Epithelial cell of proximal tubule (primary cell): ENCODE results near the gene USP35. TPM values are rescaled to one million over a fixed set of nuclear protein-coding genes. Genes with fewer than 3 reads are reported as not detected.
A peak's percentile ranks its signal among the peaks of the same experiment; 100 is the strongest.

ENCODE experiments used
- DNase-seq: peaks from one replicate; pipeline ENCODE4 v3.0.0-alpha.2; 2011; ENCODE audit warnings: low read depth
- H3K4me3 ChIP-seq: 2 replicates; pipeline ENCODE4 v1.5.1; 2011; ENCODE audit warnings: low read depth, mild to moderate bottlenecking, low read length
- total RNA-seq: library from RNA; depleted of rRNA; stranded (reverse); fragments of >200 nt; gene quantifications from 2 replicates; pipeline ENCODE4 v1.2.3, GENCODE V29; 2015
- TF ChIP-seq, protein P1 (sequence below): conservative IDR thresholded peaks from 2 replicates; pipeline ENCODE4 v1.5.1; 2012; ENCODE audit warnings: low read depth, mild to moderate bottlenecking, low read length

USP35 gene, protein sequence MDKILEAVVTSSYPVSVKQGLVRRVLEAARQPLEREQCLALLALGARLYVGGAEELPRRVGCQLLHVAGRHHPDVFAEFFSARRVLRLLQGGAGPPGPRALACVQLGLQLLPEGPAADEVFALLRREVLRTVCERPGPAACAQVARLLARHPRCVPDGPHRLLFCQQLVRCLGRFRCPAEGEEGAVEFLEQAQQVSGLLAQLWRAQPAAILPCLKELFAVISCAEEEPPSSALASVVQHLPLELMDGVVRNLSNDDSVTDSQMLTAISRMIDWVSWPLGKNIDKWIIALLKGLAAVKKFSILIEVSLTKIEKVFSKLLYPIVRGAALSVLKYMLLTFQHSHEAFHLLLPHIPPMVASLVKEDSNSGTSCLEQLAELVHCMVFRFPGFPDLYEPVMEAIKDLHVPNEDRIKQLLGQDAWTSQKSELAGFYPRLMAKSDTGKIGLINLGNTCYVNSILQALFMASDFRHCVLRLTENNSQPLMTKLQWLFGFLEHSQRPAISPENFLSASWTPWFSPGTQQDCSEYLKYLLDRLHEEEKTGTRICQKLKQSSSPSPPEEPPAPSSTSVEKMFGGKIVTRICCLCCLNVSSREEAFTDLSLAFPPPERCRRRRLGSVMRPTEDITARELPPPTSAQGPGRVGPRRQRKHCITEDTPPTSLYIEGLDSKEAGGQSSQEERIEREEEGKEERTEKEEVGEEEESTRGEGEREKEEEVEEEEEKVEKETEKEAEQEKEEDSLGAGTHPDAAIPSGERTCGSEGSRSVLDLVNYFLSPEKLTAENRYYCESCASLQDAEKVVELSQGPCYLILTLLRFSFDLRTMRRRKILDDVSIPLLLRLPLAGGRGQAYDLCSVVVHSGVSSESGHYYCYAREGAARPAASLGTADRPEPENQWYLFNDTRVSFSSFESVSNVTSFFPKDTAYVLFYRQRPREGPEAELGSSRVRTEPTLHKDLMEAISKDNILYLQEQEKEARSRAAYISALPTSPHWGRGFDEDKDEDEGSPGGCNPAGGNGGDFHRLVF
- total RNA-seq = 2.5 and 6.1 TPM in 2 replicates

DNA sequence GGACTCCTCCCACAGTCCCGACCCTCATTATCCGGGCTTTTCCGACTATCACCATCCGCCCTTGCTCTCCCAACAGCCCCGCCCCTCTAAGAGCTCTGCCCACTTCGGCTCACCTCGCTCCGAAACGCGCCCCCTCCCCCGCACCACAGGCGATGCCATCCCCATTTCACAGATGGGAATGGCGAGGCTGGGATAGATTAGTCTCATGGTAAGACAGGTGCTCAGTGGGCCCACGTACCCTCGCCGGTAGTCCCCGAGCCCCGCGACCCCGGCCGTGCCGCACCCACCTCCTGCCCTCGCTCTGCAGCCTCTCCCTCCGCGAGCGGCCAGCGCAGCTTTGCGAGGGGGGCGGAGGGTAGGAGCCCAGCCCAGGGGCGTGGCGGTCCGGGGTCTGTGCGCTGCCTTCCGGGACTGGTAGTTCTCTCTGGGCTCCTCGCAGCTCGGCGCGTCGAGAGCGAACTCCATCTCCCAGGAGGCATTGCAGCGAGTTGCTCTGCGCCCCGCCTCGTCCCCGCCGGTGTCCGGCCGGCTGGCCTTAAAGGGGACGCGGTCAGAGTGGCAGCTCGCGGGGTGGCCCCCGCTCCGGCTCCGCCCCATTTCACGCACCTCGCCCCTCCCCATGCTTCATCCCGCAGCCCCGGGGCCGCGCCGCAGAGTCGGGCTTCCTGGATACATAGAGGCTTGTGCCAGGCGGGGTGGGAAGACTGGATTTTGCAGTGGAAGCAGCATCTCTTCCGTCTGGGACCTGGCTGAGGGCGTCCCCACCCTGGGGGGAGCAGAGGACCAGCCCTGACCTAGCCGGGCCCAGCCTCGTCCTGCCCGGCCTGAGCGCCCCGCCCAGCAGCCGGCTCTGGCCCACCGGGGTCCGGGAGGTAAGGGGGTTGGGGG lies at the start of gene USP35, which contains the start of gene KCTD21:
USP35 (plus strand) TSS at position 634 of the 888 bp plus-strand sequence. CDS start 7,327 bp downstream, outside the sequence.
KCTD21 (minus strand) TSS at position 341 of the 888 bp plus-strand sequence. CDS start 14,072 bp downstream, outside the sequence.
- peak within 1 kb of the TSS; percentile 80 for H3K4me3 ChIP-seq
- DNase-seq = peak; percentile 61
- TF ChIP-seq, protein P1, sequence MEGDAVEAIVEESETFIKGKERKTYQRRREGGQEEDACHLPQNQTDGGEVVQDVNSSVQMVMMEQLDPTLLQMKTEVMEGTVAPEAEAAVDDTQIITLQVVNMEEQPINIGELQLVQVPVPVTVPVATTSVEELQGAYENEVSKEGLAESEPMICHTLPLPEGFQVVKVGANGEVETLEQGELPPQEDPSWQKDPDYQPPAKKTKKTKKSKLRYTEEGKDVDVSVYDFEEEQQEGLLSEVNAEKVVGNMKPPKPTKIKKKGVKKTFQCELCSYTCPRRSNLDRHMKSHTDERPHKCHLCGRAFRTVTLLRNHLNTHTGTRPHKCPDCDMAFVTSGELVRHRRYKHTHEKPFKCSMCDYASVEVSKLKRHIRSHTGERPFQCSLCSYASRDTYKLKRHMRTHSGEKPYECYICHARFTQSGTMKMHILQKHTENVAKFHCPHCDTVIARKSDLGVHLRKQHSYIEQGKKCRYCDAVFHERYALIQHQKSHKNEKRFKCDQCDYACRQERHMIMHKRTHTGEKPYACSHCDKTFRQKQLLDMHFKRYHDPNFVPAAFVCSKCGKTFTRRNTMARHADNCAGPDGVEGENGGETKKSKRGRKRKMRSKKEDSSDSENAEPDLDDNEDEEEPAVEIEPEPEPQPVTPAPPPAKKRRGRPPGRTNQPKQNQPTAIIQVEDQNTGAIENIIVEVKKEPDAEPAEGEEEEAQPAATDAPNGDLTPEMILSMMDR = no peak

DNA sequence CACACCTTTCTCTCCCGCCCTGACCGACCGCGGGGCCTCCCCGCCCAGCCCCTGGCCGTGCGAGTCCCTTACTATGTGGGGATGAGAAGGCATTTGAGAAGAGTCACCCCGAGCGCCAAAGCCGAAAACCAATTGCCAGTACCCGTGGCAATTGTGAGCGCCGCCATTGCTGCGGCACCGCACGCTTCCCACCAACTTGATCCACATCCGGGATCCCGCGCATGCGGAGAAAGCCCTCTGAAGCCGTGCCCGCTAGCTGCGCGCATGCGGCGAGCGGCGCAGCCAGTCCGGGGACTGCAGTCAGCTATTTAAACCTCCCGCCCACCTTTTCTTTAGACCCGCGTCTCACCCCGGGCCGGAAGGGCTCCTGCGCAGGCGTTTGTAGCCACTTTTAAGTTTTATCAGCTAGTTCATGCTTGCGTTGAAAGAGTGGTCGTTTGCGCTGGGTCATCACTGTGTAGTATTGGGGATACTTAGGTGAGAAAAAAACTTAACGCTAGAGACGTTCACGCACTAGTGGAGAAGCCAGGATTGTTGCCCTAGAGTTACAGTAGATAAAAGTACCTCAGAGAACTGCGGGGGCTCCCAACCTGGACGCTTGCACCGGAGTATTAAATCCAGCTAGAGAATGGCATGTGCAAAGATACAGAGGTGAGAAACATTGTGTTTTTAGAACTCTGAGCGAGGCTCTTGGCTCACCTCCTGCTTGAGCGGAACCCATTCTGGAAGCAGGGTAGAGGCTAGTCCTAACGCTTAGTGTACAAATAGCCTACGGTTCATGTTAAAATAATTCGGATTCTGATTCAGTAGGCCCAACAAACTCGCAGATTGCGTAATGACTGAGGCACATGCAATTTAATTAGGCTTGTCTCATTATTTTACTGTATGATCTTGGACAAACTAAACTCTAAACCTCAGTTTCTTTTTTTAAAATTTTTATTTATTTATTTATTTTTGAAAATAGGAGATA lies 49.0 kb upstream of the USP35 start, which contains the start of gene ALG8:
ALG8 (minus strand) TSS at position 205 of the 970 bp plus-strand sequence; CDS start at position 167, 38 bp downstream.
- TF ChIP-seq, protein P1 = no peak
- DNase-seq = peak; percentile 57

DNA sequence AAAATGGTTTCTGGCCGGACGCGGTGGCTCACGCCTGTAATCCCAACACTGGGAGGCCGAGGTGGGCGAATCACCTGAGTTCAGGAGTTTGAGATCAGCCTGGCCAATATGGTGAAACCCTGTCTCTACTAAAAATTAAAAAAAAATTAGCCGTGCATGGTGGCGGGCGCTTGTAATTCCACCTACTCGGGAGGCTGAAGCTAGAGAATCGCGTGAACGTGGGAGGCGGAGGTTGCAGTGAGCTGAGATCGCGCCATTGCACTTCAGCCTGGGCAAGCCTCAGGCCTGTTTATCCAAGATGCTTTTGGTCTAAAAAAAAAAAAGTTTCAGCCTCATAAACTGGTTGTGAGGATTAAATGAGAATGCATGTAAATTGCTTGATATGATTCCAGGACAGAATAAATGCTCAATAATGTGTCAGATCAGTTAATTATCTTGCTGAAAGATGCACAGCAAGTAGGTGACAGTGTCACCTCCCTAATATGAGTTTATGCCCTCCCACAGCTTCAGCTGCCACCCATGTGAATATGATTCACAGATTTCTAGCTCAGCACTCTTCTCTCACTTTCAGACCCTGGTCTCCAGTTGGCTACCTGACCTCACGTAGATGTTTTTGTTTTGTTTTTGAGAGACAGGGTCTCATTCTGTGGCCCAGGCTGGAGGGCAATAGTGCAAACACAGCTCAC lies 48.2 kb upstream of the USP35 start:
- DNase-seq = no peak
- H3K4me3 ChIP-seq = peak overlapping the region; percentile 93
- TF ChIP-seq, protein P1 = no peak

More for the DNA sequence above, 49.0 kb upstream of the USP35 start, which contains the start of gene ALG8:
- peak within 1 kb of the TSS; percentile 93 for H3K4me3 ChIP-seq

DNA sequence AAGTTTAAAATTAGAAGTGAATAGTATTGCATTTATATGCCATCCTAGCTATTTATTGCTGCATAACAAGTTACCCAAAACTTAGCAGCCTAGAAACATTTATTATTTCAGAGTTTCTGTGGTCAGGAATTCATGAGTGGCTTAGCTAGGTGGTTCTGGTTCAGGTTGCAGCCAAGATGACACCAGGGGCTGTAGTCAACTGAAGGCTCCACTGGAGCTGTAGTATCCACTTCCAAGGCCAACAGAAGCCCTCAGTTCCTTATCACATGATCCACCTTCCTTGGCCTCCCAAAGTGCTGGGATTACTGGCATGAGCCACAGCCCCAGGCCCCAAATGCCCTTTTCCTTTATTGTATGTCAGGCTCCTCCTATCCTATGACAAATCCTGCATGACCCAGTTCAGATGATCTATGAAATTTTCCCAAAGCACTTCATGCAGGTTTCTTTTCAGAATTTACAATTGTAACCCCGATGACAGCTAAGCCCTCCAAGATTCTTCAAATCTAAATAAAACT lies 43.2 kb upstream of the USP35 start:
- TF ChIP-seq, protein P1 = no peak
- no peak for DNase-seq
- H3K4me3 ChIP-seq = no peak overlapping the region

DNA sequence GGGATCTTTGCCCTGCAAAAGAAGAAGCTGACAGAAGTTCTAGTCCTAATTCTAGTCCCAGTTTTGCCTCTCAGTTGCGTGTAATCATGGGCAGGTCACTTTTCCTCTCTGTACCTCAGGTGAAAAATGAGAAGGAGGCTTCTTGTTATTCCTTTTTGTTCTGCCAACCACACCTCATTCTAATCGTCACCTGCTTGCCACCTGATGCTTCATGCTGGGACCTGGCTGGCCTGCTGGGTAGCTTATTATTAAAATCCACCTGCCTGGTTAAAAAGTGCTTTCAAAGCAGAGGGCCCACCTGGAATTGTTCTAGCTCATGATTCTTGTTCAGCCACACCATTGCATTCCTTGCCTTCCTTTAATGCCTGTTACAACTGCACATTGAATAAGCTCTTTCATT lies 40.9 kb upstream of the USP35 start:
- no peak for DNase-seq
- TF ChIP-seq, protein P1 = no peak
- no peak overlapping the region for H3K4me3 ChIP-seq
